GM21717 (cell line): ENCODE data around the gene UNCX.
"Not testable (repeated sequence)": the region's sequence is repeated elsewhere in the genome, so short reads cannot be mapped to it uniquely, and the experiment has no call there.

ENCODE experiments used
- ATAC-seq: cut with Tn5 transposase; IDR thresholded peaks from one replicate; pipeline ENCODE4 v1.9.1; 2021; ENCODE audit warnings: mild to moderate bottlenecking, moderate library complexity; ENCODE audit not compliant: unreplicated experiment

UNCX gene

GRCh38 chr7:1232623-1233332, at the start of gene UNCX:
UNCX (plus strand) TSS chr7:1232872; CDS start chr7:1233018, 146 bp downstream.
- ATAC-seq: no peak

- no peak for ATAC-seq
Measured at GRCh38 chr7:1187127-1187526, 45.5 kb upstream of the UNCX start.

GRCh38 chr7:1188720-1189294, 43.9 kb upstream of the UNCX start:
- ATAC-seq: no peak

GRCh38 chr7:1189986-1190772, 42.5 kb upstream of the UNCX start:
- ATAC-seq: no peak

GRCh38 chr7:1192171-1192676, 40.4 kb upstream of the UNCX start:
- no peak for ATAC-seq

GRCh38 chr7:1193593-1194424, 38.9 kb upstream of the UNCX start:
- ATAC-seq: no peak

GRCh38 chr7:1196441-1196840, 36.2 kb upstream of the UNCX start:
- not testable (repeated sequence) for ATAC-seq

- no peak for ATAC-seq
Measured at GRCh38 chr7:1196950-1197349, 35.7 kb upstream of the UNCX start.

GRCh38 chr7:1197997-1198625, 34.6 kb upstream of the UNCX start:
- ATAC-seq: no peak

- ATAC-seq: no peak
Measured at GRCh38 chr7:1200045-1200444, 32.6 kb upstream of the UNCX start.

GRCh38 chr7:1201916-1202315, 30.8 kb upstream of the UNCX start:
- ATAC-seq: no peak

- ATAC-seq: not testable (repeated sequence)
Measured at GRCh38 chr7:1202914-1203313, 29.8 kb upstream of the UNCX start.

GRCh38 chr7:1204460-1205140, 28.1 kb upstream of the UNCX start:
- no peak for ATAC-seq

- not testable (repeated sequence) for ATAC-seq
Measured at GRCh38 chr7:1205742-1206141, 26.9 kb upstream of the UNCX start.

- ATAC-seq: no peak
Measured at GRCh38 chr7:1209097-1209496, 23.6 kb upstream of the UNCX start.

- ATAC-seq: no peak
Measured at GRCh38 chr7:1210321-1210978, 22.2 kb upstream of the UNCX start.

GRCh38 chr7:1210979-1211608, 21.6 kb upstream of the UNCX start:
- no peak for ATAC-seq

GRCh38 chr7:1211611-1212010, 21.1 kb upstream of the UNCX start:
- ATAC-seq: no peak

GRCh38 chr7:1212025-1212424, 20.6 kb upstream of the UNCX start:
- not testable (repeated sequence) for ATAC-seq
